Lower leg skin (tissue), 3 donors: ENCODE results near the gene ZDHHC17.

Experiments
- CTCF ChIP-seq, 3 donors: fragments of 450-650 bp; IDR thresholded peaks; one replicate each; pipeline ENCODE4 v1.5.1; 2016; ENCODE audit warnings: antibody characterized with exemption in 3 of 3, mild to moderate bottlenecking in 3 of 3, moderate library complexity in 2 of 3
- POLR2A ChIP-seq, 2 donors: fragments of 450-650 bp; IDR thresholded peaks; one replicate each; pipeline ENCODE4 v1.6.1; 2016 to 2017; ENCODE audit warnings: antibody characterized with exemption in 2 of 2, mild to moderate bottlenecking in 1 of 2, moderate library complexity in 1 of 2

- TF ChIP-seq CTCF (IDR thresholded peaks at IDR 0.05) (no peak), POLR2A (IDR thresholded peaks at IDR 0.05) (no peak)
Observed at GRCh38 chr12:76786986-76787385, 23.1 kb downstream of the ZDHHC17 start.
